HG03064 (cell line): Measurements from ENCODE around the gene HS3ST2.
"Not testable (repeated sequence)": the region's sequence is repeated elsewhere in the genome, so short reads cannot be mapped to it uniquely, and the experiment has no call there.

Source experiments
- ATAC-seq: cut with Tn5 transposase; IDR thresholded peaks from one replicate; pipeline ENCODE4 v1.9.1; 2021; ENCODE audit warnings: low read depth; ENCODE audit not compliant: unreplicated experiment

HS3ST2 gene

GRCh38 chr16:22928882-22929435 is 115.0 kb downstream of the HS3ST2 start:
- no peak for ATAC-seq

- ATAC-seq: no peak
Observed at GRCh38 chr16:22929461-22929860, 115.5 kb downstream of the HS3ST2 start.

GRCh38 chr16:22932032-22932771 is 118.2 kb downstream of the HS3ST2 start:
- no peak for ATAC-seq

- no peak for ATAC-seq
Observed at GRCh38 chr16:22933173-22933572, 119.2 kb downstream of the HS3ST2 start.

GRCh38 chr16:22934786-22935185 is 120.8 kb downstream of the HS3ST2 start:
- ATAC-seq: no peak

- ATAC-seq: no peak
Observed at GRCh38 chr16:22937169-22937568, 123.2 kb downstream of the HS3ST2 start.

- no peak for ATAC-seq
Observed at GRCh38 chr16:22938647-22939046, 124.7 kb downstream of the HS3ST2 start.

GRCh38 chr16:22939744-22940363 is 125.9 kb downstream of the HS3ST2 start:
- ATAC-seq: not testable (repeated sequence)

- no peak for ATAC-seq
Observed at GRCh38 chr16:22941970-22942501, 128.1 kb downstream of the HS3ST2 start.

- no peak for ATAC-seq
Observed at GRCh38 chr16:22942811-22943210, 128.8 kb downstream of the HS3ST2 start.

GRCh38 chr16:22945361-22945760 is 131.4 kb downstream of the HS3ST2 start:
- no peak for ATAC-seq

GRCh38 chr16:22946433-22946832 is 132.5 kb downstream of the HS3ST2 start:
- no peak for ATAC-seq

GRCh38 chr16:22948058-22948602 is 134.2 kb downstream of the HS3ST2 start:
- no peak for ATAC-seq

GRCh38 chr16:22948603-22949368 is 134.8 kb downstream of the HS3ST2 start:
- ATAC-seq: no peak

GRCh38 chr16:22955461-22956070 is 141.6 kb downstream of the HS3ST2 start:
- no peak for ATAC-seq

- no peak for ATAC-seq
Observed at GRCh38 chr16:22961206-22961605, 147.2 kb downstream of the HS3ST2 start.

- ATAC-seq: no peak
Observed at GRCh38 chr16:22962905-22963304, 148.9 kb downstream of the HS3ST2 start.
